Measurements from ENCODE around the gene KSR1.
"Not testable (repeated sequence)": the region's sequence is repeated elsewhere in the genome, so short reads cannot be mapped to it uniquely, and the experiment has no call there.

KSR1 gene

DNA sequence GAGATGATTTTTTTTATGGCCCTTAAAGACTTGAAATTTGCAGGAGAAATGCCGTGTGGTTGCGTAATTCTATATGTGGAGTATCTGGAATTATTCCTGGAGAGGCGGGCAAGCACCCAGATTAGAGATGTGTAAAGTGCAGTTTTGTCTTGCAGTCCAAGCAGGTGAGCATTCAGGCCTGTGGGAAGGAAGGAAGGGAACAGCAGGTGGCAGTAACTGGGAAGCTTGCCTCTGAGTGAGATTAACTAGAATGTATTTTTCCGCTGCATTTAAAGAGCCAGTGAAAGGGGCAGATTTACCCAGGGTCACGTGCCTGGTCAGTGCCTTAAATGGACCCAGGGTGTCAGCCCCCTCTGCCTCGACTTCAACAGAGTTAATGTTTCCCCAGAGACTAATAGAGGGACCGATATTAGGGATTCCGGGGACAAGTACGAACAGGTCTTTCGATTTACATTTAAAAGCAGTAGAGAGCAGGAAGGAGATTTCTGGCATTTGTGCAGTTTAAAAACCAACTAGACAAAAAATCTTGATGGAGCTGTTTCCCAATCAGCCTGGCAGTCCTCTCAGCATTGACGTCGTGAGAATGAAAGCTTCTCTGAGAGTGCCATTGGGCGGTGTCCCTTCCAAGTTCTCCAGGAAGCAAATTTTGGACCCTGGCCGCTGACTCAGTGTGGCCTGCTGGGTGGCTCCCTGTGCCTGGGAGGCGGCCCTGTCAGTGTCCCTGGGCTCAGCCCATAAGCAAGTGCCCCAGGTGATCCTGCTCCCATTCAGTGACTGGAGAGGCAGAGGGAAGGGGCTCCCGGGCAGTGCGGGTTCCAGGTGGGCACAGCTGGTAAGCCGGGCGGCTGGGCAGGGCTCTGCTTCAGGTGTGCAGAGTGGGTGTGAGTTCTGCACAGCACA is 38.2 kb downstream of the KSR1 start:
- no peak for DNase-seq (ENCODE audit: low spot score)

DNA sequence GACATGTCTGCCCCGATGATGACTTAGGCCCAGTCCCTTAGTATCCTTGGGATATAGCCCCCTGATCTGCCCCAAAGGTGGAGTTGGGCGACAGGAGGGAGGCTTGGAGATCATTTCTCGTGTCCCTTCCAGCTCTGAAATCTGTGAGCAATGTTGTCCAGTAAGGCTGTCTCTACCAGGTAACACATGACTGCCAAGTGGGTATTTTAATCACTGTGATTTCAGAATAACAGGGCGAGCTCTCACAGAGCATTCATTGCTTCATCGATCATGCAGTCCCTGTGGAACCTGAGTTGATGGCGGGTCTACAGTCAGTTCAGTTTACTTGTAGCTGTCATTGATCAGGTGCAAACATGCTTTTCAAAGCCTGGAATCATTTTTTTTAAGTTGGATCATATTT is 39.2 kb downstream of the KSR1 start:
- DNase-seq (ENCODE audit: low spot score) = no peak

DNA sequence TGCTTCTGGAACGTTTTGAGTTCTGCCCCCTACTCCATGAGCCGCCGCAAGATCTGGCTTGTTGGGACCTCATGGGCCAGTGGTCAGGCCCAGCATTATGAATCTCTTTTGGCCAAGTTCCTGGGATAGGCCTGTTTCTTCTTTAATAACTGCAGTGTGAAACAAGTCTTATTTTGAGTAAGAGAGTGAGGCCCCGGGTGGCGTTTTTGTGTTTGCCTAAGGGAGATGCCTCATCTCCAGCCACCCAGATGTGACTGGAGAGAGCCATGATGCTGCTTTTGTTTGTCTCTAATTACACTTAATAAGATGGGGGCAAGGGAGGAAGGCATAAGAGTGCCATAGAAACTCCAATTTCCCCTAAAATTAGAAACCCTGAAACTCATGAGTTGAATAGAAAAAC is 39.8 kb downstream of the KSR1 start:
- DNase-seq (ENCODE audit: low spot score) = no peak

DNA sequence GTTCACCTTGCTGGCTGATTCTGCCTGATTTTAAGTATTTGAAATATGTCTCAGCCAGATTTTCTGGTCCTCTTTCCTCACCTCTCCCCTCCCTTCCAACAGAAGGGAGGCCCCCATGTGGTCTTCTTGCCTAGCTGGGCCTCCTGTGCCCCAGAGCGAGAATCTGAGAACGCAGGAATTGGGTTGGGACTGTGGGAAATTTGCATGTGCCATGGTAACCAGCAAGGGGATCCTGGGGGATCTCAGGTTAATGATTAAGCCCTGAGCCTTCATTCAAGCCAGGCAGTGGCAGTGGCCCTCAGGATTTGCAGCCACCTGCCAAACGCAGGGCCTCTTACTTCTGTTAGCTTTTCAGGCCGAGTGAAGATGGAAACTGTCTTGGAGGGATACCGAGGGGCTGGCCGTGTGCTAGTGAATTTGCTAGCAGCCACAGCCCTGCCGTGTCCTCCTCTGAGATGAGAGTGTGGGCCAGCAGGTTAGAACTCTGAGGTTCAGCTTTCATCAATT is 40.2 kb downstream of the KSR1 start:
- DNase-seq (ENCODE audit: low spot score) = no peak

DNA sequence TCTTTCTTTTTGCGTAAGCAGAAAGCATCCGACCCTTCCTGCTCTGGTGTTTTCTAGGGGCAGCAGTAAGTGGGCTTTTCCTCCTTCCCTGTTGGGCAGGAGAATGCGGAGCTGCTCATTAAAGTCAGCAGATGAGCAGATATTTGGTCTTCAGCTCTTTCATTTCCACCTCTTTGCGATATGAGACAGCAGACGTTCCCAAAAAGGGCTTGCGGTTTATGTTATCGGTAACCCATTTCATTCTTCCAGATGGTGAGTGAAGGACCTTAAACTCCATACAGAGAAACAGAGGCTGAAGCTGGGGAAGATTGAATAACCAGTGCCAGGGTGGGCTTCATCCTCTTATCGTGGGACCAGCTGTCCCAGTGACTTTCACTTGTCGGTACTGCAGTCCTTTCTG is 40.7 kb downstream of the KSR1 start:
- DNase-seq (ENCODE audit: low spot score) = no peak

DNA sequence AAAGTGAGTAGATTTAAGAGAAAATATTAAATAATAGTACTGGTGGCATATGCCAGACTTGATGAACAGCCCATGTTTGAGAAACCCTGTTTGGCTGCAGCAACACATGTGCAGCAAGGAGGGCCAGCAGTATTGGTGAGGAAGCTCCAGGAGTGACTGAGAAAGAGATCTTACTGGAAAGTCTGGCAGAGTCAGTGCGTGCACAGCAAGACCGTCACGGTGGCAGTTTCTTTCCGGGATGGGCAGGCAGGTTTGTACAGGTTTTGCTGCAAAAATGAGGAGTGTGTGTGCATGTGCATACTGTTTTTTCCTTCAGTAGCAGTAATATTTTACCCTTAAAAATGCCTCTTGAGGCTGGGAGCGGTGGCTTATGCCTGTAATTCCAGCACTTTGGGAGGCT is 41.4 kb downstream of the KSR1 start:
- DNase-seq (ENCODE audit: low spot score) = no peak

DNA sequence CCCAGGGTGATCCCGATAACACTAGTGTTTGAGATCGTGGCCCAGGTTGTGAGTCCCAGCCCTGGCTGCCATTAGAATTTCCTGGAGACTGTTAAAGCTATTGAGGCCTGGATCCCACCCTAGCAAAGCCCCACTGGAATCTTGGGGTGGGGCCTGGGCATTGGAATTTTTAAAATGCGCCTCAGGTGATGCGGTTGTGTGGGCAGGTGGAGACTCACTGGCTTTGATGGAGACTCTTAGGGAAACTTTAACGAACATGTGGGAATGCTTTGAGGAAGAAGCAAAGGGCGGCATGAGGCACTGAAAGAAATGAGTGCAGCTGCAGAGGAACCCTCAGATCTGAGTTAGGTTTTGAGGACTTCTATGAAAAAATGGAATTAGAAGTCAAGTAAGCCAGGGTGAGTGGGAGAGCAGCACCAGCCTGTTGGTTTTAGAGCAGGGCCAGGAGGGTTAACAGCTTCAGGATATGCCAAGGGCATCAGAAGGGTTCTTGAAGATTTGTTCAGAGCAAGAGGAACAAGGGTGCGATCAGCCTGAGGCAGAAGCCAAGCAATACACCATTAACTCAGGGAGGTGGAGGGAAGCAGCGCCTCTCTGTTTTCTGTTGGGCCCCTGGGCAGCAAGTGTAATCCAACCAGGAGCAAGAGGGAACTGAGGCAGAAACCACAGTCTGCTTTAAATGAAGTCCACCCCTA is 42.5 kb downstream of the KSR1 start:
- no peak for DNase-seq (ENCODE audit: low spot score)

DNA sequence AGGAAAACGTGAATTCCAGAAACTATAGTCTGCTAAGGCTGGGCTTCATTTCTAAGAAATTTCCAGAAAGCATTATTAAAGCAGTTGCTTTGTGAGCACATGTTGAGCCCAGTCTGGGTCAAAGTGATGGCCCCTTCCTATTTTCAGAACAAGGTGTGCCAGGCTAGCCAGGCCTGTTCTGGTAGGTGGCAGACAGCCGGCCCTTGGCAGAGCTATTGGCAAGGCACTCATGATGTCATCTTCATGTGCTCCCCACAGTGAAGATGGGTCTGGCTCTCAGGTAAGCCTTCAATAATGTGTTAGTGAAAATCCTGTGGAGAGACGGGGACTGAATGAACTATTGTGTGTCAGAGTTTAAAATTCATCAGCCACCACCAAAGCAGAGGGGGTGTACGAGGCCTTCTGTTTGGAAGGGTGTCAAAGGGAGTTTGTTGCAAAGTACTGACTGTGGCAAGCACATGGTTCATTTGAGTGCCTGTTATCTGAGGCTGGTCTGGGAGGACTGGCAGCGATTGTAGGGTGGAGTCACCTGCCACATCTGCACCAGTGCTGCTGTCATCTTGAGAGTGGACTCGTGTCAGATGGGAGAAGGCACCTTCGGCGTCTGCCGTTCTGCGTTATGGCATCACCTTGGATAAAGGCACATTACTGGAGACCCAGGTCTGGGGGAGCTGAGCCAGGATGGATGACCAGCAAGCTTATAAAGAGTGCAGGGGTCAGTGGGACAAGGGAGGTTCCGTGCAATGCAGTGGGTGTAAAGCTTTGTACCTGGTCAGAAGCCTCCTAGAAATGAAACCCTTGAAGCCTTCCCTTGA is 43.4 kb downstream of the KSR1 start:
- DNase-seq (ENCODE audit: low spot score) = no peak

DNA sequence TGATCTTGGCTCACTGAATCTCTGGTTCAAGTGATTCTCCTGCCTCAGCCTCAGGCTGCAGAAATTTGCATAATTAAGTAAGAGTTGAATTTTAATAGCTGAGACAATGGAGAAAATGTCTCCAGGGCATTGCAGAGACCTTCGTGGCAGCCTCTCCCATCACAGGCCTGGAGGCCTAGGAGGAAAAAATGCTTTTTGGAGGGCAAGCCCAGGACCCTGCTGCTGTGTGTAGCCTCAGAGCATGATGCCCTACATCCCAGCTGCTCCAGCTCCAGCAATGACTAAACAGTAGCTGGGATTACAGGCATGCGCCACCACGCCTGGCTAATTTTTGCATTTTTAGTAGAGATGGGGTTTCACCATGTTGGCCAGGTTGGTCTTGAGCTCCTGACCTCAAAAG is 45.1 kb downstream of the KSR1 start:
- not testable (repeated sequence) for DNase-seq (ENCODE audit: low spot score)

DNA sequence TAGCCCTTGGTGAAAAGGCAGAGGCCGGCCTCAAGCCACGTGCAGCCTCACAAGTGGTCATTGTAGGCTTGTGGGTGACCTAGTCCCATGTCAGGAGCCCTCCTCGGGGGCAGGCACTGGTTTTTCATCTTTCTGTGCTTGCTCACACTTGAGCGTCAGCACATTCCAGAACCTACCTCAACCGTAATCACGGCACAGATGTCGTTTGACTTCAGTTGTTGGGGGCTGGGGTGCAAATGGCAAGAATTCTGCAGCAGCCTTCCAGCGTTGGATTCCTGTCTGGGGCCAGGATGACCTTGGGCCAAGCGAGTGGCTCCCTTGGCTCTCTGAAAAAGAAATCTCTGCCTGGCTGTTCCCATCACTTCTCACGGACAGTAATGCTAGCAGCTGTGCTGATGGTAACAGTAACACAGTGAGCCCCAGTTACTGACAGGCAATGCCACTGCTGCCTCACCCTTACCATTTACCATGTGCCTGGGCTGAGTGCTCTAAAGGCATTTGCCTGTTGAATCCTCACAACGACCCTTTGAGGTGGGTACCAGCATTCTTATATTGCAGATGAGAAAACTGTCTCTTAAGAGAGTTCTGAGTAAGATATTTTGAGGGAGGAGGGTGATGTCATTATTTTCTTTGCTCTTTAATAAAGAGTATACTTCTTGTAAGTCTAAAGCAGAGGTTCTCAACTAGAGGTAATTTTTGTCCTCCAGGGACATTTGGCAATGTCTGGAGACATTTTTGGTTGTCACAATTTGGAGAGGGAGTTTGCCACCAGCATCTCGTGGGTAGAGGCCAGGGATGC is 46.5 kb downstream of the KSR1 start:
- DNase-seq (ENCODE audit: low spot score) = no peak

DNA sequence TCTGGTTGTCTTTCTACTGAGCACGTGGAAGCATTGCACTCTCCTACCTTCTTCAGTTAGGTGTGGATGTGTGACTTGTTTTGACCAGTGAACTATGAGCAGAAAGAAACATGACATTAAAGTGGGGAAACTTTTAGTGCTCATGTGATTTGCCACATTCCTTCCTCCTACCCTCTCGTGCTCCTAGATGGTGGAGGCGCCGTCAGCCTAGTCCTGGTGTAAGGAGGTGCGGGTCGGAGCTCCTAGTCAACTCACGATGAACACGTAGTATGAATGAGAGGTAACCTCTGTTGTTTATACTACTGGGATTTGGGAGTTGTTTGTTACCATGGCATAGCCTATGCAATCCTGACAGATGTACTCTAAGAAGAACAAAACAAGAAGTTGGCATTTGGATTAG is 47.4 kb downstream of the KSR1 start:
- DNase-seq (ENCODE audit: low spot score) = no peak

DNA sequence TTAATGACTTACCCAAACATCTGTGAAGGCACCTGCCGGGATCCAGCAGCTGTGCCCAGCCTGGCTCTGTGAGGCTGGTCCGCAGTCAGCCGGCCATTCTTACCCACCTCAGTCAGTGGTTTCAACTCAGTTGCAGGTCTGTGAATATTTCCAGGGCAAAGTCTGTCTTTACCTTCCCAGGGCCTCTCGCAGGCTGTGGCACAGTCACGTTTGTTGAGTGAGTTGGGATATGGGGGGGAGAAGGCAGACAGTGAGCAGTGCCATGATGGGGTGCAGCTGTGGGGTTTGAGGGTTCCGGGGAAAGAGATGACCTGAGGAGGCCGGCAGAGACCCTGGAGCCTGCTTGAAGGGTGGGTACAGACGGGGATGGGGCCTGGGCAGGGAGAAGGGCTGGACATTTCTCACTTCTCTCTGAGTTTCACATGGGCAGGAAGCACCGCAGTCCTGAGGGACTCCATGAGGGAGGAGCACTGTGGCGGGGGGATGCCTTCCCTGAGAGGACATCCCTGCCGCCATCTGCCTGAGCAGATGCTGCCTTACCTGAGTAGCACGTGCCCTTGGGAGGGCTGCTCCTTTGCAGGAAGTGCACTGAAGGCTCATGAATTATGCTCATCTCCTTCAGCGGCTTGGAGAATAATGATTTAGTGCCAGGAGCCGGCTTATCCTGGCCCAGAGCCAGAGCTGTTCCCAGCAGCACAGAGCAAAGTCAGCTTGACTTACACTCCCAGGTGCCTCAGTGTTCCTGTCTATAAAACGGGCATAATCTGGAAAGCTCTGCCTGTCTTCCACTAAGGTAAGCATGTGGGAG is 48.1 kb downstream of the KSR1 start:
- DNase-seq (ENCODE audit: low spot score) = no peak

DNA sequence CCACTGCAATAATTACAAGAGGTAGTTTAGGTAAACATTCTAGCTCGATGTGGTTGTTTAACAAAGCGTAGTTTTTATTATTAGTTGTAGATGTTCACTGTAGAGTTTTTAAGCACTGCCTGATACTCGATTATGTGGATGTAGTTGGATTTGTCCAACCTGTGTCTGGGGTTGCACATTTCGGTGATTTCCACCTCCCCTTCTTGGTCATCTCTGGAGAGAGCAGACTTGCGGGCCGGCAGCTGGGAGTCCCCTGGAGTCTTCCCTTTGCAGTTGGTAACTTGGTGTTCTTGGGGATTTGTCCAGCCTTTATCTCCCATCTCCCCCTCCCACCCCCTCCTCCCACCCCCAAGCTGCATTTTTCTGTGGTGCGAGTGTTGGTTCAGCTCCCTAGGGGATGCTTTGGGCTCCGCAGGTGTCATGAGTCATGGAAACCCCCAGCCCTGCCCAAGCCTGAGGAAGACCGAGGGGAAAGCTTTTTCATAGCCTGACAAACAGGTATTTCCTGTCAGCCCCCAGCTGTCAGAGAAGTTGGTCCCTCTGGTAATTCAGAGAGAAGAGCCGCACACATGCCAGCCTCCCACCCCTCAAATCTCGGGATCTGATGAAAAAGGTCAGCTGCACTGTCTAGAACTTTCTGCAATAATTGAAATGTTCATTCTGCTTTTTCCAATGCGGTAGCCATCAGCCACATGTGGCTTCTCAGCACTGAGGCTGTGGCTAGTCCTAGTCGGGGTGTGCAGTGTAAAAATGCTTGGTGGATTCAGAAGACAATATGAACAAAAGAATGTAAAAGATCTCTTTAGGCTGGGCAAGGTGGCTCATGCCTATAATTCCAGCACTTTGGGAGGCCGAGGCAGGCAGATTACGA is 50.3 kb downstream of the KSR1 start:
- no peak for DNase-seq (ENCODE audit: low spot score)

DNA sequence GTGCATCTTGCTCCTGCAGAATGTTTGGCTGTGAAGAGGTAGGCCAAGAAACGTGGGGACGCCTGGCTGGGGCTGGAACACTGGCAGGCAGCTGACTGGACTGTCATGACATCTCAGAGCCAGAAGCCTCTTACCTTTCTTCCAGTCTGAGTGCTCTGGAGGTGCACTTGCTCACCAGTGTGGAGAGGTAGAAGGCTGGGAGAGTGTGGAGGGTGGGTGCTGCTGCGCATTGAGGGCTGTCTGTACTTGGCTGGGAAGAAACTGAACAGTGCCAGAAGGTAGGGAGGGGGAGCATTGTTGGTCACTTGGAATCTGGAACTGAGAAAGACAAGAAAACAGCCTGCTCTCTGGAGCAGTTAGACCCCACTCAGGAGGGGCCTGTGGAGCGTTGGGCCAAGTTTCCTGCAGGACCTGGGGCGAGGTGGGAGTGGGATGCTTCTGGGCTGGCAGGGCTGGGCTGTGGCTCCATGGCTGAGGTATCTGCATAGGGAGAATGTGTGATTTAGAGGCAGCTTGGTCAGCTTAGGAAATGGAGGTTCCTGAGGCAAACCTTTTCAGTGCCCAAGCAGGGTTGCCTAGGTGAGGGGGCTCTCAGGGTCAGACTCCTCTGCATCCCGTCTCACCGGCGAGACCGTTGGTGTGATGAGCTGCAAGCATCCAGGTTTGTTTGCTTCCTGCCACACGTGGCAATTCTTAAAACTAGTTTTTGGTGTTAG is 55.1 kb downstream of the KSR1 start:
- DNase-seq (ENCODE audit: low spot score) = no peak

DNA sequence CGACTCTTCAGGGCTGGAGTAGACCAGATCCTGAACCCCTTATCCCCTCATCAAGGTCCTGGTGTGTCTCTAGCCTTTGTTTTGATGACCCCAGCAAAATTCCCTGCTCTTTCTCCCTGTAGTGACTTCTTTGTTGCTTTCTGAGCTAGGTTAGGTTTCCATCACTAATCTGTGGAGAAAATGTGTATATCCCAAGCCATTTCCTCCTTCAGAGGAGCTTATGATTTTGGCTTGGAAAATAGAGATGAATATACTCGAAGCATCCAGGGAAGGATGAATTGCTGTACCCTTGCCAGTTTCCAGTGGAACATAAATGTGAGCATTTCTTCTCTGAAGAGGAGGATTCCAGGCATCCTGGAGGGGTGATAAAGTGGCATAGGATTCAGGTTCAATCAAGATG is 55.8 kb downstream of the KSR1 start:
- no peak for DNase-seq (ENCODE audit: low spot score)

DNA sequence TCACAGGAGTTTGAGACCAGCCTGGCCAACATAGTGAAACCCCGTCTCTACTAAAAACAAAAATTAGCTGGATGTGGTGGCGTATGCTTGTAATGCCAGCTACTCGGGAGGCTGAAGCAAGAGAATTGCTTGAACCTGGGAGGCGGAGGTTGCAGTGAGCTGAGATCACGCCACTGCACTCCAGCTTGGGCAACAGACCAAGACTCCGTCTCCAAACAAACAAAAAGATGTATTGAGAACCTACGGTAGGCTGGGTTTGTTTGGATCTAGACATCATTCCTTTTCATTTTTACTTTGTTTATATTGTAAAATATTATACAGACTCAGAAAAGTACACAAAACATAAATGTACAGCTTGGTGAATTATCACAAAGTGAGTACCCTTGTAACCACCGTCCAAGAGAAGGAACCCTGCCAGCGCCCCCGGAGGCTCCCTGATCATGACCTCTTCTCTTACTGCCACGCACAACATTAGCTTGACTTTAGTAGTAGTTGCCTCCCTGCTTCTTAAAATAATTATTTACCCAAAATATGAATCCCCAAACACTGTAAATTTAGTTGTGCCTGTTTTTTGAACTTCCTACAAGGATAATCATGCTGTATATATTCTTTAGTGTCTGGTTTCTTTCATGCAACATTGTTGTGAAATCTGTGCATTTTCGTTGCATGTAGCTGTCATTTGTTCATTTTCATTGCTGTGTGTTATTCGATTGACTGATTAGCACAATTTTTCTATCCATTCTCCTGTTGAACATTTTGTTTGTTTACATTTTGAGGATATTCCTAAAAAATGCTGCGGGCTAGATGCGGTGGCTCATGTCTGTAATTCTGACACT is 56.5 kb downstream of the KSR1 start:
- no peak for DNase-seq (ENCODE audit: low spot score)

DNA sequence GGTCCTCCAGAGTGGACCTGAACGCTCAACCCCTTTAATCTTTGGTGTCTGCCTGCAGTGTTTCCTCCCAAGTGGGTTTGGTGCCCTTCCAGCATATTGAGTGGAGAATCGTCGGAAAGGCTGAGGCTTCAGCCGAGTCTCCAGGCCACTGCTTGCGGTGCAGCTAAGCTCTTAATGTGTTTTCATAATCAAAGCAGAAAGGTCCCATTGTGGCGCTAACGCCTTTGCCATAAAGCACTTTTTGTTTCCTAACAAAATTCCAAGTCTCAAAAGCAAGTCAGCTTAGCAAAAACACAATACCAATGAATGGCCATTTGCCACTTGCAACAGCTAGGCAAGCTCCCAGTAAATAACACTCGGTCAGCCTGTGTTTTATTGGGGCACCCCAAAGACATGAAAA is 57.6 kb downstream of the KSR1 start:
- no peak for DNase-seq (ENCODE audit: low spot score)

All from CD4-positive, alpha-beta T cell treated with Interleukin-15 for 4 hours (primary cell).